Mammary epithelial cell (primary cell): ENCODE data around the gene TUBD1.

ENCODE experiments used
- CTCF ChIP-seq, 2 donors: IDR thresholded peaks in 1 of 2; conservative IDR thresholded peaks in 1 of 2; 2 replicates each; pipeline ENCODE4 v1.5.1; 2011 to 2012; ENCODE audit warnings: inconsistent platforms in 2 of 2, low read length in 2 of 2, mild to moderate bottlenecking in 2 of 2, control low read depth in 1 of 2, low read depth in 1 of 2; ENCODE audit not compliant: insufficient read depth in 1 of 2; ENCODE audit errors: extremely low read depth in 1 of 2
- EZH2 ChIP-seq: IDR thresholded peaks from 2 replicates; pipeline ENCODE4 v1.6.1; 2012; ENCODE audit warnings: low read length, inconsistent platforms, borderline replicate concordance

DNA sequence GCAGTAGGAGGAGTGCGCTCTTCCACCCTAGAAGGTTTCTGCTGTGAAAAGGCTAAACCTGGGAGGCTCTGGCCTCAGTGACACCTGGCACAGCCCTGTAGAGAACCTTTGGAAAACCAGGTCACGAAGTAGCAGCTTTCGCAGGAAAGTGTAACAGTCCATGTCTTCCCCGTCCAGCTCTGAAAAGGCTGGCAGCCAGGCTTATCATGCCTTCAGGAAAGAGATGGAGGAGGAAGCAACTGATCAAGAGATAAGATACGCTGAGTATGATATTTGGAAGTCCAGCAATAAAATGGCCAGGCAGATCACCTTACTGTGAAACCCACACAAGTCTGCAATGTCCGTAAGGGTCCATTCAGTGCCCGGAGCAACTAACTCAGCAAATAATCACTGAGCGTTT, 22.3 kb downstream of the TUBD1 start:
- TF ChIP-seq CTCF (conservative IDR thresholded peaks at IDR 0.05 in 1 of 2, IDR thresholded peaks at IDR 0.05 in 1 of 2; ENCODE audit: extremely low read depth in 1 of 2, insufficient read depth in 1 of 2, low read depth in 1 of 2, low read length in 2 of 2) (no peak), EZH2 (no peak)
